ENCODE data around the gene OTOP3.

The OTOP3 gene

GRCh38 chr17:74918906-74919305 is 16.8 kb upstream of the OTOP3 start:
- DNase-seq: no peak

- no peak for DNase-seq
Observed at GRCh38 chr17:74919440-74920305, 16.0 kb upstream of the OTOP3 start.

DNA sequence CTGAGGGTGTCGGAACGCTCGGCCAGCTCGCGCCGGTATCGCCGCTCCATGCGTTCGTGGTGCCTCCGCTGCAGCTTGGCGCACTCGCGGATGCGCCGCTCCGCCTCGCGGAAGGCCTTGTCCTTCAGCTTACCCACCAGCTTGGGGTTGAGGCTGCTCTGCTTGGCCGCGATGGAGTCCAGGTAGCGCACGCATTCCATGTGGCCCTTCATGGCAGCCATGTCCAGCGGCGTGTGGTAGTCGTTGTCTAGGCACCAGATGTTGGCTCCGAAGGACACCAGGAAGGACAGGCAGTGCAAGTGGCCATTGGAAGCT is 15.4 kb upstream of the OTOP3 start:
- DNase-seq: no peak

GRCh38 chr17:74920642-74921025 is 15.1 kb upstream of the OTOP3 start:
- DNase-seq: no peak

GRCh38 chr17:74921026-74921681 is 14.5 kb upstream of the OTOP3 start:
- DNase-seq: no peak

DNA sequence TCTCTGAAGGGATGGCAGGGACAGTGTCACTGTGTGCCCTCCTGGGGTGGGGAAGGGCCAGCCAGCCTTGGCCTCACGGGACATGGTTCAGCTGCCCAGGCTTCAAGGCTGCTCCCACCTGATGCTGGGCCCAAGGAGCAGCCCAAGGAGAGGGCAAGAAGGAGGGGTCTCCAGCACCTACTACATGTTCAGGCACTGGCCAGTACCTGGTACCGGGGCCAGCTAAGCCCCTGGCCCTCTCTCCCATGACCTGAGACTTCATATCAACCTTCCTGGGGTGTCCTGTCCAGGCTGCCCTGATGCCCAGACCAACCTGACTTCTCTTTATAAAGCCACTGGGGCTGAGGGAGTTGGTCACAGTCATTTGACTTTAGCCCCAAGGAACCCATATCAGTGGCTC is 13.9 kb upstream of the OTOP3 start:
- no peak for DNase-seq

- DNase-seq: no peak
Observed at GRCh38 chr17:74922172-74922571, 13.5 kb upstream of the OTOP3 start.

DNA sequence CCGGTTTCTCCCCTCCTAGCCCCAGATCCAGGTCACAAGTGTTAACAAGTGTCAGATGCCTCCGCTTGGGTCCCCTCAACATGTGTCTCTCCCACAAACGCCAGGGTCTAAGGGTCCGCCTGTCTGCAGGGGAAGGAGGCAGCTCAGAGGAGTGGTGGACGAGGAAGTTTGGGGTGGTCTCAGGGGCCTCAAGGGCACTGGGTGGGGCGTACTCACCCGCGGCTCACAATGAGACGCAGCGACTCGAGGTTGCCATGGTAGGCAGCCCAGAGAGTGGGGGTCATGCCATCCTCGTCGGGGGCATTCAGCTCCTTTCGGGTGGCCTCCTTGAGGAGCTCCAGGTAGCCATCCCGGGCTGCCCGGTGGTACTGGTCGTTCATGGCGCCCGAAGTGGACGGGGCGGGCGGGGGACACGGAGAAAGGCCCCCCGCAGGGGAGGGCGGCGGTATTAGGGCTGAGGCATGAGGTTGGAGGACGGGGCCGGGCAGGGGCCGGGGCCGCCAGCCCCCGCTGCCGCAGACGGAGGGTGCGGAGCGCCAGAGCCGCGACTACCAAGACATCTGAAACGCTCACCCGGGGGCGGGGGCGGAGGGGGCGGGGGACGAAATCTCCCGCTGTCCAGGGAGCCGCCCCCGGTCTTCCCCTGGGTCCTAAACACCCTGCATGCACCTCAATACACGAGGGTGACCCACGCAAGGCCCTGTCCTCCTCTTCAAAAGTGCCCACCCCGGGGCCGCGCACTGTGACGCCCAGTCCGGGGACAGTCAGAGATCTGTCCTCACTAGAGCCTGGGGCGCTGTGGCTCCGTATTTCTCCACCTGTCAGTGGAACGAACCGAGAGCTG is 12.8 kb upstream of the OTOP3 start, which contains the start of gene USH1G:
USH1G (minus strand) TSS at position 562 of the 844 bp plus-strand sequence; CDS start at position 380, 182 bp downstream.
- no peak for DNase-seq

- peak in 1 of 2 experiments; percentile 8 for DNase-seq
Observed at GRCh38 chr17:74923538-74924249, 12.0 kb upstream of the OTOP3 start.

GRCh38 chr17:74924250-74924948 is 11.3 kb upstream of the OTOP3 start, which contains the start of gene OTOP2:
Gene OTOP2 (plus strand): TSS chr17:74924273. CDS start chr17:74924633, 360 bp downstream.
- DNase-seq: no peak

- DNase-seq: no peak
Observed at GRCh38 chr17:74925242-74925641, 10.5 kb upstream of the OTOP3 start.

DNA sequence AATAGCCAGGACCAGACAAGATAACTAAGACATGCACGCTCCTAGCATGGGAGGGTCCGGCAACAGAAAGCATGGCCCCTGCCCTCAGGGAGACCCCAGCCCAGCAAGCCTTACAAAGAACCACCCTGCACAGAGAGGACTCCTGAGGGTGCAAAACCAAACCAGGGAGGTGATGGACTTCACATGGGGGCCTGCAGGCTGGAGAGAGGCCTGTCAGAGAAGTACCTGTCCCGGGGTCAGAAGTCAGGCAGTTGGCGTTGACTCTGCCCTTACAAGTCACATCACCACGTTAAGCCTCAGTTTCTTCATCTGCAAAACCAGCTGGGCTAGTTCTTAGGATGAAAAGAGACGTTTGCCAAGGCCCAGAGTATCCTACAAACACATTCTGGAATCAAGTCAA is 6.9 kb upstream of the OTOP3 start:
- no peak for DNase-seq

DNA sequence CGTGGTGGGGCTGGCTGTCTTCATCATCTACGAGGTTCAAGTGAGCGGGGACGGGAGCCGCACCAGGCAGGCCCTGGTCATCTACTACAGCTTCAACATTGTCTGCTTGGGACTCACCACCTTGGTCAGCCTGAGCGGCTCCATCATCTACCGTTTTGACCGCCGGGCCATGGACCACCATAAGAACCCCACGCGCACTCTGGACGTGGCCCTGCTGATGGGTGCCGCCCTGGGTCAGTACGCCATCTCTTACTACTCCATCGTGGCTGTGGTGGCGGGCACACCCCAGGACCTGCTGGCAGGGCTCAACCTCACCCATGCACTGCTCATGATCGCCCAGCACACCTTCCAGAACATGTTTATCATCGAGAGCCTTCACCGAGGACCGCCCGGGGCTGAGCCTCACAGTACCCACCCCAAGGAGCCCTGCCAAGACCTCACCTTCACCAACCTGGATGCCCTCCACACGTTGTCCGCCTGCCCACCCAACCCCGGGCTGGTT is 5.1 kb upstream of the OTOP3 start:
- DNase-seq: no peak

DNA sequence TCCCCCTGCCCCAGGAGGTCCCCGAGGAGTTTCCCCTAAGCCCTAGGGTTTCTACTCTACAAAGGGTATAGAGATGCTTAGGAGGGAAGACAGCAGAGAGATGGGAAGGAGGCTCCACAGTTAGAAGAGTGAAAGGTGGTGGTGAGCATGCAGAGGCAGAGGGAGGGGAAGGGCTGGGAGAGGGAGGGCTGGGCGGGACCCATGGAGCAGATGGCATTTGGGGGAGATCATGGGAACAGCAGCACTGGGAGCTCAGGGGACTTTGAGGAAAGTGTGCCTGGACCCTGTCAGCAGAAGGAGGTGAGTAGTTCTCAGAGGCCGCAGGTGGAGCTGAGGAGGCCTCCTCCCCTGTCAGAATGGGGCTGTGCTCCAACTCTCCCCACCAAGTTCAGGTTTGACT is 650 bp upstream of the OTOP3 start:
- DNase-seq: no peak

GRCh38 chr17:74936470-74936799 is 737 bp downstream of the OTOP3 start:
- DNase-seq: no peak

DNA sequence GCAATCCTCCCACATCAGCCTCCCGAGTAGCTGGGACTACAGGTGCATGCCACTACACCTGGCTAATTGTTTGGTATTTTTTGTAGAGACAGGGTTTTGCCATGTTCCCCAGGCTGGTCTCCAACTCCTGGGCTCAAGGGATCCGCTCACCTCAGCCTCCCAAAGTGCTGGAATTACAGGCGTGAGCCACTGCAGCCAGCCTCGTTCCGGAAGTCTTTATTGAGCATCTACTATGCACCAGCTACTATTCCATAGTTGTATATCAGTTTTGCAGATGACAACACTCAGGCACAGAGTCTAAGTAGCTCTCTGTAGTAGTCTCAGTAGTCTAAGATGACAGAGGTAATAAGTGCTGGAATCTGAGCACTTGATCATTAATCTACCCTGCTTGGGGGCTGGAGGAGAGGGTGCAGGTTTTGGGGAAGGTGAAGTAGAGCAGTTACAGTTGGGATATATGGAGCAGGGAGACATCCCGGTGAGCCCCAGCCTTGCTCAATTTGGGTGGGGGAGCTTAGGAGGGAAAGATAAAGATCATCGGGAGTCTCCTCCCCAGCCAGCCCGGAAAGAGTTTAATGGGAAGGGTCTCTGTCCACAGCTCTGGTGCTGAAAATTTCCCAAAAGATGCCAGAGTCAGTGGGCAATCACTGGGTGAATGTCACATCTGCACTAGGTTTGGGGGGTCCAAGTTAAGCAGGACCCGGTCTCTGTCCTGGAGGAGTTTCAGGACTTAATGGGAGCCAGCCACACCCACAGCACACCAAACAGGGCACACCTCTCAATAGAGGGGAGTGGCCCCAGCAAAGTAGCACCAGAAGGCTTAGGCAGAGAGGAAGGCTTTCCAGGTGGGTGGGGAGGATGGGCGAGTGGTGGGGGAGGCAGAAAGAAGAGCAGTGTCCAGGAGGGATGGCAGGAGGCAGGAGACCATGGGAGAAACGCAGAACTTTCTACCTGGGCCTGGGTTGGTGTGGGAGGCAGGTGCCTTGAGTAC is 1.7 kb downstream of the OTOP3 start:
- no peak for DNase-seq

GRCh38 chr17:74938194-74938950 is 2.7 kb downstream of the OTOP3 start:
- DNase-seq: no peak

DNA sequence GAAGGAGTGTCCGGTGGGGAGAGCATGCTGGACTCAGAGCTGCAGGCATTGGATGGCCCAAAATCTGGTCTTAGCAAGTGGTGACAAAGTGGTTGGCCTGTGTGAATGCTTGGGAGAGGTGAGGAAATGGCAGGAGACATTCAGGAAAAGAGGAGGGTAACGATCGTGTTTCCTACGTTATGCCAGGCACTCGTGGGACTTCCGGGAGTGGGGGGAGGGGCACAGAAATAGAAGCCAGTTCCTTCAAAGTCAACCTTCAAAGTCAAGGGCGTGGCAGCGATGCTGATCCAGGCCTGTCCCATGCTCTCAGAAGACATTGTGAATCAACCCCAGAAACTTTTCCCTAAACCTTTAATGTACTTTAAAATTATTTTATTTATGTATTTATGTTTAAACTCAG is 3.8 kb downstream of the OTOP3 start:
- DNase-seq: no peak

GRCh38 chr17:74941128-74941725 is 5.5 kb downstream of the OTOP3 start:
- no peak for DNase-seq
